Lower leg skin (tissue), 3 donors: ENCODE results near the gene FDXACB1.

ENCODE experiments used
- CTCF ChIP-seq, 3 donors: fragments of 450-650 bp; IDR thresholded peaks; one replicate each; pipeline ENCODE4 v1.5.1; 2016; ENCODE audit warnings: antibody characterized with exemption in 3 of 3, mild to moderate bottlenecking in 3 of 3, moderate library complexity in 2 of 3
- POLR2A ChIP-seq, 2 donors: fragments of 450-650 bp; IDR thresholded peaks; one replicate each; pipeline ENCODE4 v1.6.1; 2016 to 2017; ENCODE audit warnings: antibody characterized with exemption in 2 of 2, mild to moderate bottlenecking in 1 of 2, moderate library complexity in 1 of 2

GRCh38 chr11:111855506-111855905 is 23.5 kb downstream of the FDXACB1 start:
- TF ChIP-seq CTCF (IDR thresholded peaks at IDR 0.05): no peak
- TF ChIP-seq POLR2A (IDR thresholded peaks at IDR 0.05): no peak
